Sigmoid colon (tissue), 7 donors: ENCODE measurements around the gene ETV1. TPM values are rescaled to one million over a fixed set of nuclear protein-coding genes. Genes with fewer than 3 reads are reported as not detected.

Experiments used
- DNase-seq: peaks from one replicate; pipeline ENCODE4 v3.0.0-alpha.2; 2019
- H3K27ac ChIP-seq, 4 donors: fragments of 200-600 bp; sonication (generic); one replicate each; pipeline ENCODE4 v1.5.1; 2016 to 2019; ENCODE audit warnings: mild to moderate bottlenecking in 1 of 4
- H3K27me3 ChIP-seq, 3 donors: fragments of 200-600 bp; sonication (generic); one replicate each; pipeline ENCODE4 v1.5.1; 2019; ENCODE audit warnings: mild to moderate bottlenecking in 1 of 3
- H3K36me3 ChIP-seq, 4 donors: fragments of 200-600 bp; sonication (generic); one replicate each; pipeline ENCODE4 v1.5.1; 2016 to 2019
- H3K4me1 ChIP-seq, 4 donors: fragments of 200-600 bp; sonication (generic); one replicate each; pipeline ENCODE4 v1.5.1; 2017 to 2019
- H3K4me3 ChIP-seq, 4 donors: fragments of 200-600 bp; sonication (generic); one replicate each; pipeline ENCODE4 v1.5.1; 2017 to 2019; ENCODE audit warnings: mild to moderate bottlenecking in 2 of 4, moderate library complexity in 1 of 4
- H3K9me3 ChIP-seq, 4 donors: fragments of 200-600 bp in 3 of 4; sonication (generic) in 3 of 4; one replicate each; pipeline versions ENCODE4 v1.5.1 to v1.6.1; 2013 to 2019
- EP300 ChIP-seq, 4 donors: sonication (generic); formaldehyde crosslinking; IDR thresholded peaks; one replicate each; pipeline ENCODE4 v1.6.1; 2017; ENCODE audit warnings: antibody characterized with exemption in 4 of 4
- POLR2A ChIP-seq, 2 donors: fragments of 450-650 bp; IDR thresholded peaks; one replicate each; pipeline ENCODE4 v1.6.1; 2016; ENCODE audit warnings: antibody characterized with exemption in 2 of 2, mild to moderate bottlenecking in 2 of 2, moderate library complexity in 2 of 2
- POLR2AphosphoS5 ChIP-seq, 4 donors: sonication (generic); formaldehyde crosslinking; IDR thresholded peaks; one replicate each; pipeline ENCODE4 v1.6.1; 2017; ENCODE audit warnings: antibody characterized with exemption in 4 of 4
- WGBS, 2 donors: extraction: QIAGEN DNeasy Blood & Tissue Kit; methylation state at CpG; one replicate each; pipeline ENCODE4 v1.1.7; 2013; 5-methylcytosine and 5-hydroxymethylcytosine counted together
- intact Hi-C: fragments of 100-400 bp; cut with DNase I; formaldehyde crosslinking; loops from one replicate; pipeline ENCODE4 v1.15.1; 2023
- polyA plus RNA-seq, 3 donors: library from polyadenylated mRNA; stranded (reverse); fragments of 200-250 nt; gene quantifications; one replicate each; pipeline ENCODE4 v1.2.3, GENCODE V29; 2013
- total RNA-seq, 4 donors: library from RNA; depleted of rRNA; stranded (reverse); fragments of >200 nt; gene quantifications; one replicate each; pipeline ENCODE4 v1.1.0, GENCODE V29; 2016
- TF ChIP-seq, protein P1 (sequence below), 4 experiments: fragments of 450-650 bp in 3 of 4; fragments of 200-600 bp in 1 of 4; IDR thresholded peaks; one replicate each; pipeline ENCODE4 v1.5.1; 2016 to 2019; ENCODE audit warnings: antibody characterized with exemption in 4 of 4, mild to moderate bottlenecking in 3 of 4, moderate library complexity in 2 of 4
- donor health status: healthy with polysubstance abuse.
- donor health status: Bipolar disorder and iron deficiency.
- donor health status: healthy.

The ETV1 gene
- total and polyA plus RNA-seq, 7 donors, result 0.60 to 13.6 (median 6.5) TPM

DNA sequence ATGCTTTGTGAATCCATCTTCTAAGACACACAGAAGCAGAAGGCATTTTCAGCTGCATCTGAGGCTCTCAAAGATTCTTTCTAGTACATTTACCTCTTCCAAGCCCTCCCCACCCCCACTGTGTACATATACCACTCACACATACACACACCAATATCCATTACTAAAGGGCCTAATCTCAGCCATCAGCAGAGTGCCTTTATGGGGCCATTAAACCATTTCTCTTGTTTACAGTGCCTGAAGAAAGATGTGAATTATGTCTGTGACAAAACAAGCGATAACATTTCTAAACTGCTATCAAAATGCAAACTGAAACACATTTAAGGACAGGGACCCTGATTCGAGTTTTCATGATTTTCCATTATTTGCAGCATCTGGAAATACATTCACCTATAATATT, 40.0 kb downstream of the ETV1 start:
- no peak overlapping the region for H3K27ac ChIP-seq
- H3K27me3 ChIP-seq, result no peaks in the 10 kb centered on the region
- no peak overlapping the region for H3K4me3 ChIP-seq
- H3K36me3 ChIP-seq, result no peaks in the 10 kb centered on the region
- H3K4me1 ChIP-seq, result no peaks in the 10 kb centered on the region
- TF ChIP-seq EP300 (IDR thresholded peaks at IDR 0.05) (no peak), POLR2AphosphoS5 (IDR thresholded peaks at IDR 0.05) (no peak), POLR2A (IDR thresholded peaks at IDR 0.05) (no peak)
- TF ChIP-seq, protein P1, sequence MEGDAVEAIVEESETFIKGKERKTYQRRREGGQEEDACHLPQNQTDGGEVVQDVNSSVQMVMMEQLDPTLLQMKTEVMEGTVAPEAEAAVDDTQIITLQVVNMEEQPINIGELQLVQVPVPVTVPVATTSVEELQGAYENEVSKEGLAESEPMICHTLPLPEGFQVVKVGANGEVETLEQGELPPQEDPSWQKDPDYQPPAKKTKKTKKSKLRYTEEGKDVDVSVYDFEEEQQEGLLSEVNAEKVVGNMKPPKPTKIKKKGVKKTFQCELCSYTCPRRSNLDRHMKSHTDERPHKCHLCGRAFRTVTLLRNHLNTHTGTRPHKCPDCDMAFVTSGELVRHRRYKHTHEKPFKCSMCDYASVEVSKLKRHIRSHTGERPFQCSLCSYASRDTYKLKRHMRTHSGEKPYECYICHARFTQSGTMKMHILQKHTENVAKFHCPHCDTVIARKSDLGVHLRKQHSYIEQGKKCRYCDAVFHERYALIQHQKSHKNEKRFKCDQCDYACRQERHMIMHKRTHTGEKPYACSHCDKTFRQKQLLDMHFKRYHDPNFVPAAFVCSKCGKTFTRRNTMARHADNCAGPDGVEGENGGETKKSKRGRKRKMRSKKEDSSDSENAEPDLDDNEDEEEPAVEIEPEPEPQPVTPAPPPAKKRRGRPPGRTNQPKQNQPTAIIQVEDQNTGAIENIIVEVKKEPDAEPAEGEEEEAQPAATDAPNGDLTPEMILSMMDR (IDR thresholded peaks at IDR 0.05), result no peak
- DNase-seq, result no peak
- WGBS, 2 donors, result 14 to 53% methylated on average over 2 of the region's 2 CpGs
- intact Hi-C loops, result no loop called here
- no peaks in the 10 kb centered on the region for H3K9me3 ChIP-seq

DNA sequence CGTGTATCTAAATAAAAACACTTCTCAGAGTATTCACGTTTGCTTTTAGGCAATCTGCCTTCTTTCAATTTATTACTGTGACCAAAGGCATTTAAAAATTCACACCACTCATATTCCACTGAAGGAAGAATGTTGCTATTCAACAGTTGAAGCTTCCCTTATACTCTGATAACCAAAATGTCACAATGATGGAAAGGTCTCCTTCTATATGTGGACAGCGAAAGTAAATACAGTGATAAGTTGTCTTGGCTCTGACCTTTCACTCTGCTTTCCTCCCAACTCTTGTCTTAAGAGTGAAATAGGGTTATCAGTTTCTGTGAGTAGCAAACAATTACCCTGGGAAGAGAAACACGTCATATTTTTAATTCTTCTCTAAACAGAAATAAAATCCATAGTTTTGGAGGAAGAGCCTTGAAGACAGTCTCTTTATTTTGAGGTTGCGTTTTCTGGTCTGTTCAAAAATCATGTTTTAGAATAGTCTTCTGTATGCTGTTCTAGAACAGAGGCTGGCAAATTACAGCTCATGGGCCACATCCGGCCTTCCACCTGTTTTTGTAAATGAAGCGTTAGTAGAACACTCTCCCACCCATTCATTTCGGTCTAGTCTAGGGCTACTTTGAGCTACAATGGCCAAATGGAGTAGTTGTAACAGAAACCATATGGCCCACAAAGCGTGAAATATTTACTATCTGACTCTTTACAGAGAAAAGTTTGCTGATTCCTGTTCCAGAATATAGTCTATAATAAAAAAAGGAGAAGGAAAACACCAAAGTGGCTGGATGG, 41.3 kb downstream of the ETV1 start:
- TF ChIP-seq POLR2A (IDR thresholded peaks at IDR 0.05) (no peak), POLR2AphosphoS5 (IDR thresholded peaks at IDR 0.05) (no peak), EP300 (IDR thresholded peaks at IDR 0.05) (no peak)
- TF ChIP-seq, protein P1 (IDR thresholded peaks at IDR 0.05), result no peak

DNA sequence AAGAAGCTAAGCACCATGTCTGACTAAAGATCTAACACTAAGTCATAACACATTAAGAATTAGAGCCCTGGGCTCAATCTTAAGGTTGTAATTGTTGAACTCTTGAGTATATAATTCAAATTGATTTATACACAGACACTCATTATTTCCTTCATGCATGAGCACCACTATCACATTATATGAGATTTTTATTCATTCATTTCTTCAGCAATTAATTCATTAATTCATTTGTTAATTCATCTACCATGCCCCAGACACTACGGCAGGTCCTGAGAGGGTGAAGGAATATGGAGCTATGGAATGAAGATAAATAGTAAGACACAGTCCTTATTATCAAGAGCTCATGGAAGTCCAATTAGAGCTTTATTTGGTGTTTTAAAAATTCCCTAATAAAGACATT, 41.9 kb downstream of the ETV1 start:
- intact Hi-C loops, result no loop called here
- 92 to 97% methylated on average over 1 of the region's 1 CpG for WGBS, 2 donors

More for the DNA sequence above, 41.3 kb downstream of the ETV1 start:
- Histone ChIP-seq H3K27ac (no peak overlapping the region), H3K4me1 (no peaks in the 10 kb centered on the region), H3K27me3 (no peaks in the 10 kb centered on the region), H3K36me3 (no peaks in the 10 kb centered on the region), H3K9me3 (peaks cover 0 to 3% (median 0%) of the 10 kb centered on the region in 4 donors), H3K4me3 (no peak overlapping the region)
- intact Hi-C loops, result no loop called here
- no peak for DNase-seq
- 81% methylated on average over 9 of the region's 9 CpGs for WGBS, 2 donors

DNA sequence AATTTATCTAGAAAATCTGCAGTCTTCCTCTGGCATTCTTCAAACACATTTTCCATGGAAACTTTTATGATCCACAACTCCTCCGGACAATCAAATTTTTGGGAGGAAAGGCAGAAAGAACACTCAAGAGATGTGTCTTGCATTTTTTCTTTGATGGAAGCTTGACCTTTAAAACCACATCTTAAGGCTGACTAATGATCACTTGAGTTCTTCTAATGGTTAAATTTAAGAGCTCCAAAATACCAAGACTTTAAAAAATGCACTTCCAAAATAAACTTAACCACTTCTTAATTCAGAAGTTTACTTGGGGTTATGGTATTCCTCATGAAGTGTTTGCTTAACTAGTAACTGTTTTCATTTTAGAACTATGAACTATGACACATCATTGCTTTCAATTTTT, 43.3 kb downstream of the ETV1 start:
- Histone ChIP-seq H3K9me3 (peaks cover 0 to 3% (median 0%) of the 10 kb centered on the region in 4 donors), H3K27ac (no peak overlapping the region), H3K4me3 (no peak overlapping the region), H3K4me1 (no peaks in the 10 kb centered on the region), H3K27me3 (no peaks in the 10 kb centered on the region), H3K36me3 (no peaks in the 10 kb centered on the region)
- no peak for DNase-seq
- TF ChIP-seq, protein P1 (IDR thresholded peaks at IDR 0.05), result no peak
- TF ChIP-seq POLR2AphosphoS5 (IDR thresholded peaks at IDR 0.05) (no peak), POLR2A (IDR thresholded peaks at IDR 0.05) (no peak), EP300 (IDR thresholded peaks at IDR 0.05) (no peak)
- intact Hi-C loops, result no loop called here
- WGBS, 2 donors, result 79 to 80% methylated on average over 1 of the region's 1 CpG

More for the DNA sequence above, 41.9 kb downstream of the ETV1 start:
- TF ChIP-seq, protein P1 (IDR thresholded peaks at IDR 0.05), result no peak
- TF ChIP-seq POLR2A (IDR thresholded peaks at IDR 0.05) (no peak), POLR2AphosphoS5 (IDR thresholded peaks at IDR 0.05) (no peak), EP300 (IDR thresholded peaks at IDR 0.05) (no peak)
- Histone ChIP-seq H3K27ac (no peak overlapping the region), H3K9me3 (peaks cover 0 to 3% (median 0%) of the 10 kb centered on the region in 4 donors), H3K27me3 (no peaks in the 10 kb centered on the region), H3K4me1 (no peaks in the 10 kb centered on the region), H3K36me3 (no peaks in the 10 kb centered on the region), H3K4me3 (no peak overlapping the region)
- no peak for DNase-seq
